Rectal smooth muscle tissue (tissue), 1 donor: ENCODE measurements around the gene MOV10L1.
"Not testable (repeated sequence)": the region's sequence is repeated elsewhere in the genome, so short reads cannot be mapped to it uniquely, and the experiment has no call there.

Experiments used
- H3K27ac ChIP-seq: one replicate; pipeline ENCODE4 v1.7.0; 2013; ENCODE audit warnings: low read depth, low read length, inconsistent platforms
- H3K27me3 ChIP-seq: one replicate; pipeline ENCODE4 v1.7.0; 2013; ENCODE audit warnings: low read length; ENCODE audit not compliant: control insufficient read depth, insufficient read depth
- H3K36me3 ChIP-seq: one replicate; pipeline ENCODE4 v1.7.0; 2013; ENCODE audit warnings: low read length; ENCODE audit not compliant: control insufficient read depth, insufficient read depth
- H3K4me1 ChIP-seq: one replicate; pipeline ENCODE4 v1.7.0; 2013; ENCODE audit warnings: low read length; ENCODE audit not compliant: control insufficient read depth, insufficient read depth
- H3K4me3 ChIP-seq: one replicate; pipeline ENCODE4 v1.7.0; 2013; ENCODE audit warnings: low read length
- H3K9ac ChIP-seq: one replicate; pipeline ENCODE4 v1.7.0; 2013; ENCODE audit warnings: low read length

Gene MOV10L1

DNA sequence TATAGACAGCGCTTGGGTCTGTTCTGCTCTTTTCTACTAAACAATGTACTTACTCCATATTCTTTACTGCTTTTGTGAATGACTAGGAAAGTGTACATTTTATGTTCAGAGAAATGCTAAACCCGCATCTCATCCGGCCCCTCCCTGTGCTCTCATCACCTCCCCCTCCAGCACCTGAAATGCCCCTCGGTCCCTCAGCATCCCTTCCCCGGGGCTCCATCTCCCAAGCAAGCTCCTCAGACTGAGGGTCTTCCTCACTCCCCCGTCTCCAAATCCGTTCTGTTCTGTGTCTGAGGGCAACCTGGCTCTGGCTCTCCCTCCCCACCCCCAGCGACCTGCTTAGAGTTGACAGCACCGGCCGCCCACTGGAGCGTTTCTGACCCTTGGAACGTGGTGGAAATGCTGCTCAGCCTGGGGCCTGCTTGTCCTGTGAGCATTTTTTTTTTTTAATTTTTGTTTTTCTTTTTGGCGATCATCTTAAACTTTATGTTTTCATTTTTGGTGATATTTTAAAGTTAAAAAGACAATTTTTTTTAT is 112.4 kb downstream of the MOV10L1 start:
- Histone ChIP-seq H3K27me3 (no peaks in the 10 kb centered on the region), H3K9ac (peak overlapping the region; percentile 61), H3K36me3 (peaks cover 4% of the 10 kb centered on the region), H3K4me1 (peaks cover 13% of the 10 kb centered on the region), H3K27ac (no peak overlapping the region), H3K4me3 (peak overlapping the region; percentile 73)

DNA sequence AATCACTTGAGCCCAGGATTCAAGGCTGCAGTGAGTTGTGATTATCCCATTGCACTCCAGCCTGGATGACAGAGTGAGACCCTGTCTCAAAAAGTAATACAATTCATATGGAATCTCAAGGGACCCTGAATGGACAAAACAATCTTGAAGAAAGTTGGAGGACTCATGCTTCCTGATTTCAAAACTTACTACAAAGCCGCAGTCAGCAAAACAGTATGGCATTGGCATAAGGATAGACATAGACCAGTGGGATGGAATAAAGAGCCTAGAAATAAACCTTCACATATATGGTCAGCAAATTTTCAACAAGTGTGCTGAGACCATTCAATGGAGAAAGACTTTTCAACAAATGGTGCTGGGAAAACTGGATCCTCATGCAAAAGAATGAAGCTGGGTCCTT is 113.5 kb downstream of the MOV10L1 start:
- H3K36me3 ChIP-seq: peaks cover 4% of the 10 kb centered on the region
- H3K4me1 ChIP-seq: peaks cover 13% of the 10 kb centered on the region
- no peak overlapping the region for H3K27ac ChIP-seq
- no peak overlapping the region for H3K9ac ChIP-seq
- no peak overlapping the region for H3K4me3 ChIP-seq
- no peaks in the 10 kb centered on the region for H3K27me3 ChIP-seq

DNA sequence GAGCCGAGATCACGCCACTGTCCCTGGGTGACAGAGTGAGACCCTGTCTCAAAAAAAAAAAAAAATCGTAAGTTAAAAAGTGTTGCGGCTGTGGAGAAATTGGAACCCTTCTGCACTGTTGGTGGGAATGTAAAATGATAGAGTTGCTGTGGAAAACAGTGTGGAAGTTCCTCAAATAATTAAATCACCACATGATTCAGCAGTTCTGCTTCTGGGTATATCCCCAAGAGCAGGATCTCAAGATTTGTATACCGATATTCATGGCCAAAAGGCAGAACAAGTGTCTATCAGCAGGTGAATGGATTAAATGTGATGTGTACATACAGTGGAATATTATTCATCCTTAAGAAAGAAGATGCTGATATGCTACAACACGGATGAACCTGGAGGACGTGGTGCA is 114.8 kb downstream of the MOV10L1 start:
- no peaks in the 10 kb centered on the region for H3K27me3 ChIP-seq
- H3K4me3 ChIP-seq: no peak overlapping the region
- H3K27ac ChIP-seq: no peak overlapping the region
- H3K36me3 ChIP-seq: peaks cover 4% of the 10 kb centered on the region
- H3K4me1 ChIP-seq: peaks cover 11% of the 10 kb centered on the region
- H3K9ac ChIP-seq: no peak overlapping the region

DNA sequence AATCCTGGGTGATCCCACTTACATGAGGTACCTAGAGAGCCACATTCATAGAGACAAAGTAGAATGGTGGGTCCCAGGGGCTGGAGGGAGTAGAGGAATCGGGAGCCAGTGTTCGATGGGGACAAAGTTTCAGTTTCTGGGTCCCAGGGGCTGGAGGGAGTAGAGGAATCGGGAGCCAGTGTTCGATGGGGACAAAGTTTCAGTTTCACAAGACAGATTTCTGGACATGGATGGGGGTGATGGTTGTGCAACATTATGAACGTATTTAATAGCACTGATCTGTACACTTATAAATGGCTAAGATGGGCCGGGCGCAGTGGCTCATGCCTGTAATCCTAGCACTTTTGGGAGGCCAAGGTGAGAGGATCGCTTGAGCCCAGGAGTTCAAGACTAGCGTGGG is 115.2 kb downstream of the MOV10L1 start:
- not testable (repeated sequence) for H3K4me3 ChIP-seq, H3K27me3 ChIP-seq, H3K36me3 ChIP-seq, H3K9ac ChIP-seq, H3K4me1 ChIP-seq, H3K27ac ChIP-seq

DNA sequence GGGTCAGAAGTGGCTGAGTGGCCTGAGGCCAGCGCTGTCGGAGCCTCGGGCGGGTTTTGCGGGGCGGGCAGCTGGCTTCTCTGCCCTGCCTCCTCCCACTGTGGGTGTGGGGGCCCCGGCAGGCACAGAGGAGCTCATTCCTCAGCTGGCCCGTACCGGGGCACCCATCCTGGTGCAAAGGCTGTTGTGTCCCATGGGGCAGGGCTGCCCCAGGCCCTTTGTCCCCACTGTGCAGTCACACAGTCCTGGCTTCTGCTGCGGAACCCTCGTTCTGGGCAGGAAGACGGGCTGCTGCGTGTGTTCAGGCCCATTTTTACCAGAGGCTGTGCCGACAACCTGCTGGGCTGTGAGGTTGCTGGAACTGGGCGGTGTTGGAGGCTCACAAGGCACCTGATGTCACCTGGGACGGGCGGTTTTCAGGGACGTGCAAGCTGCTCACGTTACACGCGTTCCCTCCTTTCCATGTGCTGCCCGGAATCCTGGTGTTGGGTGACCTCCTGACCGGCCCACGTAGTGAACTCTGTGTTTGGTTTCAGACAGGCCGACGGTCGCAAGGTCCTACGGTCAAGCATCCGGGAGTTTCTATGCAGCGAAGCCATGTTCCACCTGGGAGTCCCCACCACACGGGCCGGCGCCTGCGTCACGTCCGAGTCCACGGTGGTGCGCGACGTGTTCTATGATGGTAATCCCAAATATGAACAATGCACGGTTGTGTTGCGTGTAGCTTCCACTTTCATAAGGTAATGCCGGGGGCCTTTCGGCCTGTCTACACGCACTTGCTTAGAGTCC is 116.2 kb downstream of the MOV10L1 start:
- Histone ChIP-seq H3K36me3 (peaks cover 4% of the 10 kb centered on the region), H3K9ac (no peak overlapping the region)

DNA sequence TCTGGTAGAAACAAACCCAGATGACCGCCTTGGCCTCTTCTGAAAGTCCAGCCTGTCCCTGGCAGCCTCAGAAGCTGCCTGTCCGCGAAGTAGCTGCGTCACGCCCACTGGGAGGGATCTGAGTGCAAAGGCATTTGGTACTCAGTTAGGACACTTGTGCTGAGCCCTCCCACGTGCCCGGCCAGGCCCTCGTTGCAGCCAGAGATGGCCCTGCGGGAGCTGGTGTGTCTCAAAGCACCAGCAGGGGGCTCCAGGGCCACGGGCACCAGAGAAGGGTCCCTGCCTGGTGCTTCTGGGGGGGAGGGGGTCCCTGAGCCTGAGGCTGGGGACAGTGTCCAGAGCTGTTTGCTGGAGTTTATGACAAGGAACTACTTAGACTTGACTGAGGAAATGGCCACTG is 116.8 kb downstream of the MOV10L1 start:
- H3K4me1 ChIP-seq: peaks cover 6% of the 10 kb centered on the region
- no peaks in the 10 kb centered on the region for H3K27me3 ChIP-seq
- H3K27ac ChIP-seq: no peak overlapping the region
- peaks cover 7% of the 10 kb centered on the region for H3K36me3 ChIP-seq
- H3K9ac ChIP-seq: no peak overlapping the region
- no peak overlapping the region for H3K4me3 ChIP-seq

More for the DNA sequence above, 116.2 kb downstream of the MOV10L1 start:
- no peaks in the 10 kb centered on the region for H3K27me3 ChIP-seq
- H3K27ac ChIP-seq: no peak overlapping the region
- H3K4me1 ChIP-seq: peaks cover 6% of the 10 kb centered on the region
- no peak overlapping the region for H3K4me3 ChIP-seq

DNA sequence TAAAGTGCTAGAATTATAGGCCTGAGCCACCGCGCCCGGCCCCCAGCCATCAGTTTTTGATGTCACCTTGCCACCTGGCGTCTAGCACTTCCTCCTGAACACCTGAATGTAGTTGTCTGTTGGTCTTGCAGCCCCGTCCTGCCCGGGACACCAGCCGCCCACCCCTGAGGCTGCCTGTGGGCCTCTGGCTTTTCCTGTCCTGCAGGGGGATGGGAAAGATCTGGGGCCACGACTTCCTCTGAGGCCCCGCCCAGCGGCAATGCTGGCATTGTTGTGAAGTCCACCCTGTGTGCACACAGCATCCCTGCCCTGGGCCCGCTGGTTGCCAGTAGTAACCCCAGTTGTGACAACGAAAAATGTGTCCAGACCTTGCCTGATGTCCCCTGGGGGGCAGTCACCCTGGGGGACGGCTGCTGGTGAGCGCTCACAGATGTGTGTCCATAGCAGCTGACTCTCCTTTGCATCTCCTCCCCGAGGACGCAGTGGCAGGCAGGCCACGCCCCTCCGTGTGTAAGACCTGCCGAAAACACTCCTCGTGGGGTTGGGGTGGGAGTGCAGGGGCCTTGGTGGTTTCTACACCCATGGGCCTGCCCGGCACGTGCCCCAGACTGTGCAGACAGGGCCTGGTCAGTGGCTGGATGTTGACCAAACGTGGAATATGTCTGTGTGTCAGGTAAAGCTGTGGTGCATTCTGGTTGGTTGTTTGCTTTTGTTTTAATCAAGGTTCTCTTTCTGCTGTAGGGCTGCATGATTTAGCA is 117.8 kb downstream of the MOV10L1 start:
- no peak overlapping the region for H3K9ac ChIP-seq
- H3K4me1 ChIP-seq: no peaks in the 10 kb centered on the region
- no peak overlapping the region for H3K4me3 ChIP-seq
- no peaks in the 10 kb centered on the region for H3K27me3 ChIP-seq
- no peak overlapping the region for H3K27ac ChIP-seq
- peaks cover 7% of the 10 kb centered on the region for H3K36me3 ChIP-seq

DNA sequence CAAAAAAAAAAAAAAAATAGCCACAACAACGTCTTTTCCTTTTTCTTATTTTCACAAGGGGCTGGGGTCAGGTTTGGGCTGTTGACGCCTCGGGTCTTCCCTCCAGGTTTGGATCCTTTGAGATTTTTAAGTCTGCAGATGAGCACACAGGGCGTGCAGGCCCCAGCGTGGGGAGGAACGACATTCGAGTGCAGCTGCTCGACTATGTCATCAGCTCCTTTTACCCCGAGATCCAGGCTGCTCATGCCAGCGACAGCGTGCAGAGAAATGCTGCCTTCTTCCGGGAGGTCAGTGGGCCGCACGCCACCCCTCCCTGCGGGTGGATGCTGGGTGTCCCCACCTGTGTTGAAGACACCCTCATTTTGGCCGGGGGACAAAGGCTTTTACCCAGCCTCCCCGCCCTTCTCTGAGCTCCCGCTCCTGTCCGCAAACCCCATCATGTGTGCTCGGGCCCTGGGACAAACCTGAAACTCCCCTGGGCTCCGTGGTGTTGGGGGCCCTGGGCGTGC is 118.7 kb downstream of the MOV10L1 start:
- Histone ChIP-seq H3K27me3 (no peaks in the 10 kb centered on the region), H3K4me3 (no peak overlapping the region), H3K36me3 (peaks cover 7% of the 10 kb centered on the region), H3K27ac (no peak overlapping the region), H3K9ac (no peak overlapping the region), H3K4me1 (no peaks in the 10 kb centered on the region)

DNA sequence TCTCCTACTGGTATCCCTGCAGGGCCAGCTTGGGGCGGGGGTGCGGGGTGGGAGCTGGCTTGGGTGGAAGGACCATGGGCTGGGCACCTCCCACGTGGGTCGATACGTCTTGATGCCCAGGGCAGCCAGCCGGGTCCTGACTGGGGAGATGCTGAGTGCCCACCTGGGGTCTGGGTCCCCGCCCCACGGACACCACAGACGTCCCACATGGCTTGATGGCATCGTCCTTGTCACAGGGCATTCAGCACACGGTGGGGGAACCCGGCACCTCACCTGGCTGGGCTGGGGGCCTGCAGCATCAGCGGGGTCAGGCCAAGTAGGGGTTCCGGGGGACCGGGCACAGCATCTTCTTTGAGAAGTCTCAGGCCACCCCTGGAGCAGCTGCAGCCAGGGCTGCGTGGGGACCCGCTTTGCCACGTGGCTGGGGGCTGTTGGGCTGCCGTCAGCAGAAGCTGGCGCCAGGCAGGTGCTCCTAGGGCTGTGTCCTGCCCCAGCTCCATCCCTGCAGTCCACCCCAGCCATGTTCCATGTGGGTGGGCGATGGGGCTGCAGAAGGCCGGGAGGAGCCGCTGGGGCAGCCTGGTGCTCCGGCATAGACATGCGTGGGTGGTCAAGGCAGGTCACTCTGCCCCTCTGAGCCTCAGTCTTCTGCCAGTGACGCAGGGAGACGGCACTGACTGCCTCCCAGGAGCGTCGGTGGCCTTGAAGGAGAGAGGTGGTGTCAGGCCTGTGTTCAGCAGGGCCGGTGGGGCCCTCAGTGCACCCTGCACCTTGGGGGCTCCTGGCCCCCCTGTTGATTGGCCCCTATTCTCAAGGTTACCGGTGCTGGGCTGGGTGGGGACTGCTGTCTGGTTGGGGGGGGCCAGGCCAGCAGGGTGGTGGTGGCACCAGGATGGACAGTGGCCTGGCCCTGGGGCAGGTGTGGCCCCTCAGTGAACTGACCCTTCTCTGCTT is 119.4 kb downstream of the MOV10L1 start:
- Histone ChIP-seq H3K4me3 (no peak overlapping the region), H3K4me1 (no peaks in the 10 kb centered on the region), H3K27ac (no peak overlapping the region), H3K36me3 (peaks cover 7% of the 10 kb centered on the region), H3K9ac (no peak overlapping the region), H3K27me3 (no peaks in the 10 kb centered on the region)

DNA sequence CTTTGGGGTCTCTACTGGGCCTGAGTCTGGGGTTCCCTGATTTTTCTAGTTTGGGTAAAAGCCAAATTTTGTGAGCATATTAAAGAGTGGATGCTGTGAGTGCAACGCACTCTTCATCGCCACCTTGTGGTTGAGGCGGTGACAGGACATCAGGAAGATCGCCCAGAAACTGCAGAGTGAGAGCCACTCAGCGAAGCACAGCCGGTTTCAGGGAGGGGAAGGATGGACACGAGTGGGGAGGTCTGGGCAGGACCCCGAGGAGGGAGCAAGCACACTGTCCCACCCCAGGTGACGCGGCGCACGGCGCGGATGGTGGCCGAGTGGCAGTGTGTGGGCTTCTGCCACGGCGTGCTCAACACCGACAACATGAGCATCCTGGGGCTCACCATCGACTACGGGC is 120.1 kb downstream of the MOV10L1 start:
- Histone ChIP-seq H3K4me3 (no peak overlapping the region), H3K36me3 (peaks cover 10% of the 10 kb centered on the region), H3K4me1 (no peaks in the 10 kb centered on the region), H3K27ac (no peak overlapping the region), H3K27me3 (no peaks in the 10 kb centered on the region), H3K9ac (no peak overlapping the region)

DNA sequence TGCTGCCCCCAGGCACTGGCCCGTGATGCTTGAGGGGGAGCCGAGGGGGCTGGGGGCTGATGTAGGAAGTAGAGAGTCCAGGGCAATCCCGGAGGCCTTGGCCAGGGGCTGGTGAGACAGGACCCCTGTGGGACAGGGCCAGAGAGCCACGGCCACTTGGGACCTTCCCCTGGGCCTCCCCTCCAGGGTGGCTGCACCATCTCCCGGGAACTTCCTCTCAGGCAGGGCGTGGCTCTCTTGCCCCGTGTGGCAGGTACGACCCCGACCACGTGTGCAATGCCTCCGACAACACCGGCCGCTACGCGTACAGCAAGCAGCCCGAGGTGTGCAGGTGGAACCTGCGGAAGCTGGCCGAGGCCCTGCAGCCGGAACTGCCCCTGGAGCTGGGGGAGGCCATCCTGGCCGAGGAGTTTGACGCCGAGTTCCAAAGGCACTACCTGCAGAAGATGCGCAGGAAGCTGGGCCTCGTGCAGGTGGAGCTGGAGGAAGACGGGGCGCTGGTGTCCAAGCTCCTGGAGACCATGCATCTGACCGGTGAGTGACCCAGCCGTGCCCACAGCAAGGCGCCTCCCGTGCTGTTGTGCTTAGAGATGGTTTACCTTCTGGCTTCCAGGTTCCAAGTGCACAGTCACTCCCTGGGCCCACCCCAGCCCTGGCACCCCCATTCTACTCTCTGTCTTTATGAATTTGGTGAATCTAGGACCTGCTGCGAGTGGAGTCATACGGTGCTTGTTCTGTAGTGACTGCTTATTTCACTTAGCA is 120.8 kb downstream of the MOV10L1 start:
- Histone ChIP-seq H3K36me3 (peaks cover 15% of the 10 kb centered on the region), H3K9ac (no peak overlapping the region), H3K4me3 (no peak overlapping the region), H3K27ac (no peak overlapping the region), H3K4me1 (no peaks in the 10 kb centered on the region), H3K27me3 (no peaks in the 10 kb centered on the region)
